NCI-H2081 treated with DMSO at 0.1 percent for 48 hours (cell line): ENCODE data around the gene CD36.

ENCODE experiments used
- DNase-seq: peaks from one replicate; lab custom pipeline; 2025; lab: John Stamatoyannopoulos, UW

CD36 gene

DNA sequence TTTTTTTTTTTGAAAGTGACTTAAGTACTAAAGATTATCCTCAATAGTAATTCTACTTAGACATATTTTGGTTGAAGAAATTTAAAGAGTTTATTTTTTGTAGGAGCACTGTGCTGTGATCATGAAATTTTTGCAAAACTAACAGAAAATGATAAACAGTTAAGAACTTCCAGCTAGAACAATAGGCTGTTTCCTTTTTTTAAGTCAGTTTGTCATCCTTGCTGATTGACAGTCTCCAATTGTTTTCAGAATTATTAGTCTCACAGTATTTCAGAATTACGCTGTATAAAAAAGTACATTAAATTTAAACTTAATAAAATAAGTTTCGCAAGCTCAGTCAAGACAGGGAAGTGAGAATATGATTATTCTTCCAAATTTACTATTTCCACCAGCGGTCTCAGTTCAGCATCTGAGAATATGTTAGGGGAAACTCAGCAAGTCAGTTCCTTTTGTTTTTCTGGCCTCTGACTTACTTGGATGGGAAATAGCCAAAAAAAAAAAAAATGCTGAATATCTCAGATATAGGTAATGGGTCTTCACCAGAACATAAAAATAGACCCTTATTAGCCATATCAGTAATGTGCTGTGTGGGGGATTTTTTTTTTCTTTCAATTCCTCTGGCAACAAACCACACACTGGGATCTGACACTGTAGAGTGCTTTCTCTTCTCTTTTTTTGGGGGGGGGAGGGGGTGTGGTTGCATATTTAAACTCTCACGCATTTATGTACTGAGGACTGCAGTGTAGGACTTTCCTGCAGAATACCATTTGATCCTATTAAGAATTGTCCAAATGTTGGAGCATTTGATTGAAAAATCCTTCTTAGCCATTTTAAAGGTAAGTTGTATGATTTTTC, at the start of gene CD36:
TSS of gene CD36 (plus strand) at position 732 of the 855 bp plus-strand sequence. CDS start 8,099 bp downstream, outside the sequence.
- no peak for DNase-seq

DNA sequence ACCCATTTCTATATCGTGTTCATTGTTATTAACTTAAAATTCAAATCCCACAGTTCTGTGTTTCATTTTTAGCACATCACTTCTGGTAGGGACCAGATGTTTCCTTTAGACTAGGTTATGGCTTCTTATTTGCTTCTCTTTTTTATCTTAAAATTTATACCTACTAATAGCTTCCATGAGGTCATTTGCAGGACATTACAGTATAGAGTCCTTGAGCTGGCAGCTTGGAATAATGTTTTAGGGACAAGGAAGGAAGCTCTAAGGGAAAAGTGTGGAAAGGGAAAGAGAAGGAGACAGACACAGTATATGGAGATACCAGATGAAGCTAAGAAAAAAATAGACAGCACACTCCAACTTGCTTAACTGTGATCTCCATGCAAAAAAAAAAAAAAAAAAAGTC, 48.8 kb upstream of the CD36 start:
- DNase-seq = no peak

DNA sequence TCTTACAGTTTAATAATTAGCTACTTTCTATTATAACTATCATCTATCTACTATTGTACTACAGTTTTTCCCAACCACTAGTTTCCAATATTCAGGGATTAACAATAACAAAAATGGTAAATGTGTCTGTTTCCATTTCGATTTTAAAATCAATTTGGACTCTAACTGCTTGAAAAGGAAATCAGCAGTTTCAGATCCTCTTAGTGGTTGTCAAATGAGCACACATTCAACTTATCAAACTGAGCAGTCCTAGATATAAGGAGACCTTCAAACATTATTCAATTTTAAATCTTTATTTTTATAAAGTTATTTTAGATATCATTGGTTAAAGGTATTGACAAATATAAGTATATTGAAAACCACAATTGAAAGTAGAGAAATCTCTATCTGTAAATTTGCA, 46.8 kb upstream of the CD36 start:
- no peak for DNase-seq

DNA sequence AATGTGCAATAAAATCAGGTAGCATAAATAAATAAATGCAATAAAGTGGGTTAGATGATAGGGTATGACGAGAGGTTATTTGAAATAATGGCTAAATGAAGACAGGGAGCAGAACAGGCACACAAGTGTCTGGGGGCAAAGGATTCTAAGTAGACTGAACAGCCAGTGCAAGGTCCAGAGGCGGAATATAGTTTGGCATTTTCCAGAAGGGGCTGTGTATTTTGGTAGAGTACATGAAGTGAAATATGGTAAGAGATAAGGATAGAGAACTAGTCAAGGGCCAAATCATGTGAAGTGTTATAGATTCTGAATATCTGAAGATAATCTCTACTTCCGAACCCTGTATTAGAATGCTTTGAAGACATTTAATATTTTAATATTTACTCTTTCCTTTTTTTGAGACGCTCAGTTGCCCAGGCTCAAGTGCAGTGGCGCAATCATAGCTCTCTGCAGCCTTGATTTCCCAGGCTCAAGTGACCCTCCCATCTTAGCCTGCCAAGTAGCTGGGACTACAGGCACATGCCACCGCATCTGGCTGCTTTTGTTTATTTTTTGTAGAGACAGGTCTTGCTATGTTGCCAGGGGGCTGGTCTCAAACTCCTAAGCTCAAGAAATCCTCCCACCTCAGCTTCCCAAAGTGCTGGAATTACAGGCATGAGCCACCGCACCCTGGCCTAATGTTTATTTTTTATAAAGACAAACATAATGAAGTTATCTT, 44.4 kb upstream of the CD36 start:
- no peak for DNase-seq

DNA sequence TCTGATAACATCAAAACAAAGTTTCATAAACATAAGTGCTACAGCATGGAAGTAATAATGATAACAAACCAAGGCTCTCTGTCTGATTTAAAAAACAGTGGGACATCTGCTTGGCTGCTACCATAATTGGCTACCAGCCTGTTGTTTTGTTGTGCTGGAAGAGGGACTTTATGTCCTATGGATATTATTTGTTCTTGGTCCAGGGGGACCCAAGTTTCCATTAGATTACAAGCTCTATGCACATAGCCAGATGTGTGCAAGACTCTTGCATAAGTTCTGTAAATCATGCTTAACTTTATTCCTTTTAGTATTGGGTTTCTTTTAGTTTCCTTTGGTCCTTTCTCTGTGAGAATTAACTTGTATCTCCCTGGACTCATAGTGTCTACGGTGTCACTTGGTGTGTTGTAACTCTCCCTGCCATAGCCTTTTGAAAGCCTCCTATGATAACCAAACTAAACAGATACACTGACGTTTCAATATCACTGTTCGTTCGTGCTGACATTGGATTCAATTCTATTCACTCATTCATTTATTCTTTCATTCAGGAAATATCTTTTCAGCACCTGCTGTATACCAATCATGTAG, 41.4 kb upstream of the CD36 start:
- no peak for DNase-seq

DNA sequence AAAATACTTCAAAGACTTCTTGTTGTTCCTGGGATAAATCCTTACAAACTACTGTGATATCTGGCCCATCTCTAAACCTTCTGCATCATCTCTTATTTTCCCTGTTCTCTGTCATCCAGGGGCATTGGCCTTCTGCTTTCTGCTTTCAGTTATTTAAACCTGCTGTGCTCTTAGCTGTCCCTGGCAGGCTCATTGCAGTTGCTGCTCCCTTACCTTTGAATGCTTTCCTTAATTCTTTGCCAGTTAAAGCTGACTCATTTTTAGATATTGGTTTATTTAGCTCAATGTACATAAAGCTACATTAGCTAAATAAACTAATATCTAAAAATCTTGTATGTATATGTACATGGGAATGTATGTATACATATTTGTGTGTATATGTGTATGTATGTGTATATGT, 40.6 kb upstream of the CD36 start:
- no peak for DNase-seq

DNA sequence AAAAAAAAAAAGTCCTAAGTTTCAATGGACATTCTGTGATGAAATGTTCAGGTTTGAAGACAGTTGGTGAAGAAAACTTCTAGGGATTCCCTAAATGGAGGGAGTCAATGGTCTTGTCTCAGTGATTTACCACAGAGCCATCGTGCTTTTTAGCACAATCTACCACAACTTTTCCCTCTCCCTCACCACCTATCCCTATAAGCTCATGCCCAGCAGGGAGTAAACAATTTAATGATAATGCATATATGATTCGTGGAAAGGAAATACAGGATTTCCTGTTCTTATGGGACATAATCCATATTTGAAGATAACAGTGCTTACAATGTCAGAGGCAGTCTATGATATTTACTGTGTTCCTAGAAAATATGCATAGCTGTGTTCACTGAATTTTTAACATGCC, 38.4 kb upstream of the CD36 start:
- no peak for DNase-seq

DNA sequence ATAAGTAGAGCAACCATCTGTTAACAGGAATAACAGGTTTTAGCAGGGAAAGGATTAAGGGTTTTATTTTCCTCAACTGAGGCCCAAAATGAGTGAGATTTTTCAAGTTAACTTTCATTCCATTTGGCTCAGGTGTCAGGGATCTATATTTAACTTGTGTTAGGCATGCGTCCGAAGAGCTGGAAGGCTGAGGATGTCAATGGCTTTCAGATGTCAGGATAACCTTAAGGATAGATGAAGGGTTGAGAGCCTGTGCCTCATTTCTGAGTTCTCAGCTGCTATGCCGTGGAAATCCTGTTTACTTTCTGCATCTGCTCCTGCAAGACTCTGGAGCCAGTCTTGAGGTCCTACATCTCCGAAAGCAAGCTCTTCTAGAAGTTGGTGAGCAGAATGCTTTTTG, 36.4 kb upstream of the CD36 start:
- no peak for DNase-seq

DNA sequence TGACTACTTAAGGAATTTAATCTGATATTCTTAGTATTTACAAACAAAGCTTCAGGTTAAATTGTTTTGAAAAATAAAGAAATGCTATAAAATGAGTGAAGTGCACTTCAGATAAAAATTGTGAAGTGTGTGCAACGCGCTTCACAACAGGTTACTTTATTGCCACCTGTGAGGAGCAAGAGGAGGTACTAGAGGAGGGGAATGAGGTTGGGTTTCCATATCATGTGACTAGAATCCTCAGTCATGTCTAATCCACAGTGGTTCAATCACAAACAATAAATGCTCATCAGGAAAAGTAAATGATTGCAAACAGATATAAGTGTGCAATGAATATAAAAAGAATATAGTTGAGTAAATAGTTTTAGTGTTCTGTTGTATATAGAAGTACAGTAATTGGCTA, 34.5 kb upstream of the CD36 start:
- DNase-seq = no peak

DNA sequence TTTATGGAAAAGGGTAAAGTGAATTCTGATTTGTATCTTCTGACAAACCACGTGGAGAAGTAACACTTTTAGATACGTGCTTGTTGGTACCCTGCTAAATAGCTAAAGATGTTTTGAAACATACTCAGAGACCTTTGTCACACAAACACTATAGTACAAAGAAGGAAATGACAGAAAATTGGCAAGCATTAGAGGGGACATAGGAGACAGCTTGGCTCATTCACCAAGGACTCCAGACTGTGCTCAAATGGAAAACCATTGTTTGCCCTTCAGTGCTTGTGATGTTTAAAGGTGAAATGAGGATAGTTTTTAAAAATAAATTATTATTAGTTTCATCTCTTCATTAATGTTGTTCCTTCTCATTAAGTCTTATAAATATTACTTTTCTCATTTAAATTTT, 34.0 kb upstream of the CD36 start:
- peak; percentile 6 for DNase-seq

DNA sequence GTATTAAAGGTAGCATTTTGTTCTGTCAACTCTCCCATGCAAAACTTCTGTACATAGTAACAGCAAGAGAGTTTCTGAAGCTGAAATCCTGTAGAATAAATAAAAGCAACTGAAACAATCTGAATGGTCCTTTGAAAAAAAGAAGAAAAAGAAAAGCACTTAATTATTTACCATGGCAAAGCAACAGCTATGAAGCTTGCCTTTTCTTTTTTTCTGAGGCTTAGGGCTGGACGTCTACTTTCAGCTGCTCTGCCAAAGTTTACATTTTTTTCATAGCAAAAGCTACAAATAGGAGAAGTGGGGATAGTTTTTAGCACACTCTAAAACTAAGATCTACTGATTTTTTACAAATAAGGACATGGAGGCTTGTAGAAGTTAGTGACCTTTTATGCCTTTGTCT, 31.3 kb upstream of the CD36 start:
- no peak for DNase-seq

DNA sequence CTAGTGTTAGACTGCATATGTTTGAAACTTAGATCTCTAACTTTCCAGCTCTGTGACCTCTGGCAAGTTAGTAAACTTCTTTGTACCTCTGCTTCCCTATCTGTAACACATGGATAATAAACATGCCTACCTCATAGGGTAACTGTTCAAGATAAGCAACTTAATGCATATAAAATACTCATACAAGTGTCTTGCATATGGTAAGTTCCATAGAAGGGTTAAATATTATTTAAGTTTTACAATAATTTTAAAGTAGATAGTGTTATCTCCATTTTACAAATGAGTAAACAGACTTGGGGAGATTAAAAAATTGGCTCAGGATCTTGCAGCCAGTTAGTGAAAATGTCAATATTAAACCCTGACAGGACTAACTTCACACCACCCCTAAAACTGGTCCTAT, 30.1 kb upstream of the CD36 start:
- DNase-seq = no peak

DNA sequence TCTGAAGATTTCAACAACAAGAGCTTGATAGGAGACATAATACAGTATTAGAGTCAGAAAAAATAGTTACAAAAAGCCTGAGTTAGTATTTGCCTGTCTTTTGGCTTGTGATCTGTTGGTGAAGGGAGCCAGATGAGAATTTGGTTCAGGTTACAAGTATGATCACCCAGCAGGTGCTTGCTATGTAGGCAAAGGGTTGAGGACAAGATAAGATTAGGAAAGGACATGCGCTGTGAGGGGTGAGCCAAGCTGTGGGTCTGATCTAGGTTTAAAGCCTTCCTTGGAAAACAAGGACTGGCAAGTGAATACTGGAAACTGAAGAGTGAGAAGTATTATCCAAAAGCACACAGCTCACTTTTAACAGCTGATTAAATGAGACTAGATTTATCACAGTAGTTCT, 28.7 kb upstream of the CD36 start:
- no peak for DNase-seq

DNA sequence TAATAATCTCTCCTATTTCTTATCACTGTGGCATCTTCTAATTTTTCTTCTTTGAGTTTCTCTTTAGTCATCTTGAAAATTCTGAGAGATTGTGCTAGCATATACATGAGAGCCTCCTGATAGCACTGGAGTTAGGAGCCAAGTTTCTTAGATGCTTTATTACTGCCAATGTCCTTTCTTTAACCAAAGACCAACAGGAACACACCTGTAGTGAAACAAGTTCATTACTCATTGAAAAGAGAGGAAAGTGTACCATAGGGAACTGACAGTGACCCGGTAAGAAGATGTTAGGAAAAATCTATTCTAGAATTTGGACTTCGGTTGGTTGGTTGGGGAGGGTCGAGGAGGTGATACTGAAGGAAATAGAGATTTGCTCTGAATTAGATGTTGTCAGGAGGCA, 27.1 kb upstream of the CD36 start:
- DNase-seq = no peak

DNA sequence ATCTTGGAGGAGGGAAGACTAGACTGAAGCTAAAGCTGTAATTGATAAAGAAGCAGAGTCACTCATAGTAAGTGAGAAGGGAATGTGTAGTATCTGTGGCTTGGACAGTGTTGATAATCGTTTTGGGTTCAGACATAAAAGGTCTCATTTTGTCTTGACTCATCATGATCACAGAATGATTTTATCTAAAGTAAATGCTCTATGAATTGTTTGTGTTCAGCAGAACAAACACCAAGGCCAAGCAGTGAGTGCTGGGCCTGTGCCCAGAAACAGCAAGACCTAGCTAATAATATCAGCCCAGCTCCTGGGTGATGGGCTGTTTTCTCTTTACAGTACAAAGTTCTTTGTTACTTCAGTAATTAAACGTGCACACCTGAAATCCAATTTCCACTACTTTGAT, 26.7 kb upstream of the CD36 start:
- DNase-seq = peak; percentile 94

DNA sequence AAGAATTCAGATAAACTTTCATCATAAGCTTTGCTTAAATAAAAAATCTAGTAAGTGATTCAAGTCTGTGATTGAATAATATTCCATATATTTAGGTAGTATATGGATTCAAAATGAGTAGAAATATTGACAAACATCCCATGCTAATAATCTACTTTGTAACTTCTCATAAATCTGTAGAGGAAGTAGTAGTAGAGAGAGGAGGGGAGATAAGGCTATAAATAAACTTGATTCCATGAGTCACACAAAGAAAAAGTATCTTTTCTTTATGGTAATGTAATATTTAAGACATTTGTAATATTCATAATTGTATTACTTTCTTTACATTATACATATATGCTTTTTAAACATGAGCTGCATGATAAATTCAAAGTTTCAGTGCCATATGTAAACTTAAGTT, 25.6 kb upstream of the CD36 start:
- DNase-seq = no peak

DNA sequence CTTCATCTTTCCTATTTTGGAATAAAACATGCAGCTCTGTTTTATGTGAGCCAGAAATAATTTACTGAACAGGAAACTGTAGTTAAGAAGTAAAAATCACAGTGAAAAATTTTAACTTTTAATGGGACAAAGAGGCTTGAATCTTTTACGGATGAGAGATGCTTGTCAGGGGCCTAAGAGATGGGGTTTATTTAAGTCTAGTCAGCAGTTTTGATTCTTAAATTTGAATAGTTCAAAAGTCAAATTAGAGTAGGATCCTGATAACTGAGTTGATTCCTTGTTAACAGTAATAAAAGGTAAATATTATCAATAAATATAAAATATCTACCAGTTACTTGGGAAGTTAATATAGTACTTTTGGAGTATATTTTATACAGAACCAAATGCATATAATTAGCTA, 24.9 kb upstream of the CD36 start:
- DNase-seq = no peak

DNA sequence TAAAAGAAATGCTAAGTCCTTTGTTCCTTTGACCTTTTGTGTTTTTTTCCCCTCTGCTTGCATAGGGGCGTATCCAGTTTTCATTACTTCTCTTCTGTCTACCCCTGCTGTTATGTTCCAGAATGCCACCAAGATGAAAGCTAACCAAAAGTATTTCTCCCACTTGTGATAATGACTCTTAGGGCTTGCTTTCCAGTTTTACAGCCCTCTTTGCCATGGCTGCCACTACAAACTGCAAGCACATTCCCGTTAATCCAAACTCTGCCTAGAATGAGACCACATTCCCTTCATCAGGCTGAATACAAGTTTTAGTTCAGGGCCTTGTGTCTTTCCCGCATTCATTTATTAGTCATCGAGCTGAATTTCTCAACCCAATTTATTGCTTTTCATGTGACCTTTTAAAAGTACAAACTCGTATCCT, 23.6 kb upstream of the CD36 start:
- no peak for DNase-seq

DNA sequence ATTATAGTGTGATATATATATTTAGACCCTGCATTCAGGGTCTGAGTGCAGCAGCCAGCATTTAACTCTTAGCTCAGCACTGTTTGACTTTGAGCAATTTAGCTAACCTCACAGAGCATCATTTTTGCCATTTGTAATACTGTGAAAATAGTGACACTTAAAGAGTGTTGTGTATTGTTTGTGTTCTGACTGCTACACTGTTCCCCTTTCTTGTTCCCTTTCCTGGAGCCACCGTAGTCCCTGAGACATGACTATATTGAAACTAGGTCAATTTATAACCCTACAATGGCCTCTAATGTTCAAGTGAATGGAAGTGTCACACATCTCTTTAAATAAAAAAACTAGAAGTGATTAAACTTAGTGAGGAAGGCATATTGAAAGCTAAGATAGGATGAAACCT, 20.3 kb upstream of the CD36 start:
- DNase-seq = no peak

DNA sequence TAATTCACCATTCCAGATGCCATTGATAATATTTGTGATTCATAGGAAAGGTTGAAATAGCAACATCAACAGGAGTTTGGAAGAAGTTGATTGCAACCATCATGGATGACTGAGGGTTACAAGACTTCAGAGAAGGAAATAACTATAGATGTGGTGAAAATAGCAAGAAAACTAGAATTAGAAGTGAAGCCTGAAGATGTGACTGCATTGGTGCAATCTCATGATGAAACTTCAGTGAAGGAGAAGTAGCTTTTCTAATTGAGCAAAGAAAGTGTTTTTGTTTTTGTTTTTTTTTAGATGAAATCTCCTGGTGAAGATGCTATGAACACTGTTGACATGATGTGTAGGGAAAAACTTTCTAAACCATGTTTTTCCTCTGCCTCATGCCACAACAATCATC, 18.7 kb upstream of the CD36 start:
- DNase-seq = no peak

DNA sequence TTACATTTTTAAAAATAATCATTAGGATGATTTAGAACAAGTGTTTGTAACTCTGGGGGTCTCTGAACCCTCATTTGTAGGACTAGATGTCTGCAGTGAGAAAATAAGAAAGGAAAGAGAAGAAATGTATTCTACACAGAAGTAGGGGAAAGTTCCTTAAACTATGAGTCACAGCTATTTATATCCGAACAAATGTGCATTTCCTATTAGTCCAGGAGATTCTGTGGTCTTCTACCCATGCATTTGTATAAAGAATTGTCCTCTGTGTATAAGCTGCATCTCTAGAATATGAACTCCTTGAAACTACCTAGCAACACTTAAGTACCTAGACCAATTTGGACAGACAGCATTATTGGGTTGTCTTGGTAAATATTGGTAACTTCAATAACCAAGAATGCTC, 15.9 kb upstream of the CD36 start:
- no peak for DNase-seq

DNA sequence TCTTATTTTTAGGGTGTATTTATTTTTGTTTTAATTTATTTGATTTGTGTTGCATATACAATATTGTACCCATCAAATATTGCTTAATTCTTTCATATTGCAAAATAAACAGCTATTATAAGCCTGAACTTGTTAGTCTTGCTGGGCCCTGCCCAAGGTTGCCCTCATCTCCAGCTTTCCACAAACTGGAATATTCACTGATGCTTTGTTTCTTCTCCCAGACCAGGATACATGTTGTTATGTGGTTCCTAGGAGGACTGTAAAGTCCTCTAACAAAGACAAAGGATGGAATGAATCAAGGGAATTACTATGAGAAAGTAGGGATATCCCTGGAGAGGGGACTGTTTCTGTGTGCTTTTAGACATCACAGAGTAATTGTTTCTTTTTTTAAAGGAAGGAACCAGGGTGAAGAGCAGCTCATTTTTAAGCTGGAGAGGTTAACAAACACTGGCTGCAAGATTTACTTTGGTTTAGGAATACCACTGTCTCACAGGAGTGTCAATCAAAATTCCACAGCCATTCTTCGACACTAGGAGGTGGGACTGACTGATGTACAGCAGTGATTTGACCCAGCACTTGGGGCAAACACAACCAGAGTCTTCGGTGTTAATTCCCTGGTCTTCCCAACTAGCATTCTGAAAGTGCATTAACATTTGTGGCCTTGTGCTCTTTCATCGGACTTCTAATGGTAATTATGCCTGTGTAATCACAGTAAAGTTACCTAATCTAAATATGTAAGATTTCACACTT, 14.8 kb upstream of the CD36 start:
- DNase-seq = no peak

DNA sequence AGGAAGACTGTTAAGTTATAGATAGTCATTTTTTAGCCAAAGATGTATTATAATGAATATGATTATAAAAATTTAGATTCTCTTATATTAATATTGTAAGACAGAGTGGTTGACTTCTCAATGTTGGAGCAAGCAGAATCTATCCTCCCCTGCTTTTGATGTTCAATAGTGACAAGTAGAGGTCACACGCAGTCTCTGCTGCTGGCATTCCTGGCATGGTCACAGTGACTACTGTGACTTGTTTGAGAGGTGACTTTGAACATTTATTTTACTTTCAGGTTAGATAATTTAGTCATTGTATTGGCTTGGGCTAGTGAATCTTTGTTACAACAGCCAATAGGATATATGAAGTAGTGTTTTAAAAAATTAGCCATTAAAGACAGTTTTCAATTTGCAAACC, 13.7 kb upstream of the CD36 start:
- DNase-seq = no peak
